ENCODE data around the gene PLPPR1.

DNA sequence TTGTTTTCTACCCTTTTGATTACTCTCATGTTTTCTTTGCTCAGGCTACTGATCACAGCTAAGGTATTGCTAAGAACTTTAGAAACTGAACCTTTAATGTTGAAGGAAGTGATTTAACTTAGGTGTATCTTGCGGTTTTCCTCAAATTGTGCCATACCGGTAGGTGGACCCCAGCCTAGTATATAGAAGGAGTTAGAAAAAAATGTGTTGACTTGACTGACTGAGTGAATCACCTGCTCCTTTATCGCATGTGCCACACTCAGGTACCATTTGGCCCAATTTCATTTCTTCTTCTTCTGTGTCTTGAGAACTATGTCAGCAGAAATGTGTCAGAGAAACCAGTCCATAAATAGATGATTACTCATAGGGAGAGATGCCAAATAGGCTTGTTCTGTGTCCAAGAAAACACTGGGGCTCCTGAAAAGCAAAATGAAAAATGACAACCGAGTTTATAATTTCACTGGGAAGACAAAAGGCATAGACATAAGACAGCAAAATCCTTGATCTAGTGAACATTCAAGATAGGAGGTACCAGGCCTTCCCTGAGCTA is 19.4 kb downstream of the PLPPR1 start:
- TF ChIP-seq, protein P1, sequence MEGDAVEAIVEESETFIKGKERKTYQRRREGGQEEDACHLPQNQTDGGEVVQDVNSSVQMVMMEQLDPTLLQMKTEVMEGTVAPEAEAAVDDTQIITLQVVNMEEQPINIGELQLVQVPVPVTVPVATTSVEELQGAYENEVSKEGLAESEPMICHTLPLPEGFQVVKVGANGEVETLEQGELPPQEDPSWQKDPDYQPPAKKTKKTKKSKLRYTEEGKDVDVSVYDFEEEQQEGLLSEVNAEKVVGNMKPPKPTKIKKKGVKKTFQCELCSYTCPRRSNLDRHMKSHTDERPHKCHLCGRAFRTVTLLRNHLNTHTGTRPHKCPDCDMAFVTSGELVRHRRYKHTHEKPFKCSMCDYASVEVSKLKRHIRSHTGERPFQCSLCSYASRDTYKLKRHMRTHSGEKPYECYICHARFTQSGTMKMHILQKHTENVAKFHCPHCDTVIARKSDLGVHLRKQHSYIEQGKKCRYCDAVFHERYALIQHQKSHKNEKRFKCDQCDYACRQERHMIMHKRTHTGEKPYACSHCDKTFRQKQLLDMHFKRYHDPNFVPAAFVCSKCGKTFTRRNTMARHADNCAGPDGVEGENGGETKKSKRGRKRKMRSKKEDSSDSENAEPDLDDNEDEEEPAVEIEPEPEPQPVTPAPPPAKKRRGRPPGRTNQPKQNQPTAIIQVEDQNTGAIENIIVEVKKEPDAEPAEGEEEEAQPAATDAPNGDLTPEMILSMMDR (IDR thresholded peaks at IDR 0.05) = no peak
- TF ChIP-seq REST (IDR thresholded peaks at IDR 0.05; ENCODE audit: insufficient read depth in 1 of 2, low read depth in 2 of 2, low read length in 1 of 2) = no peak
- no peak for TF ChIP-seq POLR2AphosphoS5 (IDR thresholded peaks at IDR 0.05; ENCODE audit: low read depth, low read length)
- TF ChIP-seq TCF7L2 (IDR thresholded peaks at IDR 0.05; ENCODE audit: low read depth, low read length) = no peak

Measured in Panc1 (cell line).